GM10248 (cell line): ENCODE results near the gene AK9.

Experiments
- CTCF ChIA-PET: fragments of 300-600 bp; sonication (Branson Sonifier 250); formaldehyde crosslinking; extraction: SDS; loops from one replicate; lab custom pipeline; 2021; ENCODE audit warnings: antibody characterized with exemption; lab: Yijun Ruan, JAX
- POLR2A ChIA-PET: fragments of 350-650 bp; sonication (Branson Sonifier 250); formaldehyde crosslinking; extraction: SDS; loops from one replicate; lab custom pipeline; 2020; ENCODE audit warnings: antibody characterized with exemption; lab: Yijun Ruan, JAX
- DNase-seq: peaks from one replicate; pipeline ENCODE4 v3.0.0; 2012; ENCODE audit errors: extremely low spot score
- TF ChIP-seq, protein P1 (sequence below): IDR thresholded peaks from 2 replicates; pipeline ENCODE4 v1.5.1; 2012; ENCODE audit warnings: mild to moderate bottlenecking, low read depth; ENCODE audit errors: extremely low read depth, missing control alignments, control extremely low read depth

Gene AK9

DNA sequence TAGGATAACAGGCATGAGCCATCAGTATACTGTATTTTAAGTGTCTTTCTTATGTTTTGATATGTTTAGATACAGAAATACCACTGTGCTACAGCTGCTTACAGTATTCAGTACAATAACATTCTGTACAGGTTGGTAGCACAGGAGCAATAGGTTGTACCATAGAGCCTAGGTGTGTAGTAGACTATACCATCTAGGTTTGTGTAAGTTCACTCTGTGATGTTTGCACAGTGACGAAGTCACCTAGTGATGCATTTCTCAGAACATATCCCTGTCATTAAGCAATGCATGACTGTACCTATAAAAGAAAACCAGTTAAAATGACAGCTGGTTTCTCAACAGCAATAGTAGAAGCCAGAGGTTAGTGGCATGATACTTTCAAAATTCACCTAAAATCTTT is 204.9 kb downstream of the AK9 start:
- ChIA-PET POLR2A (no interaction called here), CTCF (interaction anchor here (1.8 kb wide), 1 partner anchor 44 kb away, joined by 6 read pairs; no protein-coding TSS in a partner anchor)
- TF ChIP-seq, protein P1, sequence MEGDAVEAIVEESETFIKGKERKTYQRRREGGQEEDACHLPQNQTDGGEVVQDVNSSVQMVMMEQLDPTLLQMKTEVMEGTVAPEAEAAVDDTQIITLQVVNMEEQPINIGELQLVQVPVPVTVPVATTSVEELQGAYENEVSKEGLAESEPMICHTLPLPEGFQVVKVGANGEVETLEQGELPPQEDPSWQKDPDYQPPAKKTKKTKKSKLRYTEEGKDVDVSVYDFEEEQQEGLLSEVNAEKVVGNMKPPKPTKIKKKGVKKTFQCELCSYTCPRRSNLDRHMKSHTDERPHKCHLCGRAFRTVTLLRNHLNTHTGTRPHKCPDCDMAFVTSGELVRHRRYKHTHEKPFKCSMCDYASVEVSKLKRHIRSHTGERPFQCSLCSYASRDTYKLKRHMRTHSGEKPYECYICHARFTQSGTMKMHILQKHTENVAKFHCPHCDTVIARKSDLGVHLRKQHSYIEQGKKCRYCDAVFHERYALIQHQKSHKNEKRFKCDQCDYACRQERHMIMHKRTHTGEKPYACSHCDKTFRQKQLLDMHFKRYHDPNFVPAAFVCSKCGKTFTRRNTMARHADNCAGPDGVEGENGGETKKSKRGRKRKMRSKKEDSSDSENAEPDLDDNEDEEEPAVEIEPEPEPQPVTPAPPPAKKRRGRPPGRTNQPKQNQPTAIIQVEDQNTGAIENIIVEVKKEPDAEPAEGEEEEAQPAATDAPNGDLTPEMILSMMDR: no peak
- no peak for DNase-seq

DNA sequence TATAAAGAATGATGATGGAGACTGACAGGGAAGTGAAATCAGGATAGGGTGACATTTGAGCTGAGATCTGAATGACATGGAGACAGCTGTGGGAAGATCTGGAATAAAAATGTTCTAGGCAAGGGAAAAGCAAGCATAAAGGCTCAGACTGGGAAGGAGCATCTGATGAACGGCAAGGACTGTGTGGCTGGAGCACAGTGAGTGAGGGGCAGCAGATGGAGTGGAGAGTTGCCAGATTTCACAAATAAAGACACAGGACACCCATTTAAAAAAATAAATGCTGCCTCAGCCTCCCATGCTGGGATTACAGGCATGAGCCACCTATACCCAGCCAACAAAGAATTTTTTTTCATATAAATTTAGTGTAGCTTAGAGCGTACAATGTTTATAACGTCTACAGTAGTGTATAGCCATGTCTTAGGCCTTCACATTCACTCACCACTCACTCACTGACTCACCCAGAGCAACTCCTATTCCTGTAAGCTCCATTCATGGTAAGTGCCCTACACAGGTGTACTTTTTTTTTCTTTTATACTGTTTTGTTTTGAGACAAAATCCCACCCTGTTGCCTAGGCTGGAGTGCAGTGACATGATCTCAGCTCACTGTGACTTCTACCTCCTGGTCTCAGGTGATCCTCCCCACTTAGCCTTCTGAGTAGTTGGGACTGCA is 205.6 kb downstream of the AK9 start:
- TF ChIP-seq, protein P1: no peak
- DNase-seq: no peak
- POLR2A ChIA-PET: no interaction called here
- CTCF ChIA-PET: interaction anchor here (1.2 to 1.8 kb wide), 2 partner anchors 44 to 554 kb away, joined by 3 to 6 read pairs; no protein-coding TSS in a partner anchor

DNA sequence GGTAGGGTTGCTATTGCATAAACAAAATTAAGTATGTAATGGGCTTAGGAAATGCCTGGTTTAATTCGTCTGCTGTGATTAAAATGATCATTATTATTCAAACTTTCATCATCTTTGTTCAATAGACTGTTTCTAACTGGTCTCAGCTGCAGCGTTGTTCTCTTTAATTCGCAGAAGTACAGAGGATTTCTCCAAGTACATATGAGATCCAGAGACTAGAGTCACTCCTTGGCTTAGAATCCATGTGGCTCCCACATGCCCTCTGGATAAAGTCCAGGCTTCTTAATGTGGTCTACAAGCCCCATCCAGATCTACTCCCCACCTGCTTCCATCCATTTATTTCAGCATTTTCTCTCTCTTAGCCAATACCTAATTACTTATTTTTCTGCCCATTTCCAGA is 206.9 kb downstream of the AK9 start:
- ChIA-PET CTCF (interaction anchor here (1.5 kb wide), 1 partner anchor 21 kb away, joined by 3 read pairs; no protein-coding TSS in a partner anchor), POLR2A (no interaction called here)
- DNase-seq: no peak
- TF ChIP-seq, protein P1: no peak

DNA sequence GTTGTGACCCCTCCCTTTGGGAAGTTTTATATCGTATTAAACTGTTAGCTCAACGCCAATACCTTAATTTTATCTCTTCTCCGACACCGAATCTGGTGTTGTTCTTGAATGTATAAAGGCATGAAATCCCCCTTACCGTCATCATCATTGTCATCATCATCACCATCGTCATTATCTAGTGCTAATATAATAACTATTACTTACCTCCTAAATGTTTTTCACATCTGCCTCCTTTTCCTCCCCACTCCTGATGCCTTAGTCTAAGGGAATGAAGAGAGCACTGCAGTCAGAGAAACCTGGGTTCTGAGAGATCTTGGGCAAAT is 207.3 kb downstream of the AK9 start:
- ChIA-PET POLR2A (no interaction called here), CTCF (interaction anchor here (1.5 kb wide), 1 partner anchor 21 kb away, joined by 3 read pairs; no protein-coding TSS in a partner anchor)
- no peak for DNase-seq
- TF ChIP-seq, protein P1: no peak

DNA sequence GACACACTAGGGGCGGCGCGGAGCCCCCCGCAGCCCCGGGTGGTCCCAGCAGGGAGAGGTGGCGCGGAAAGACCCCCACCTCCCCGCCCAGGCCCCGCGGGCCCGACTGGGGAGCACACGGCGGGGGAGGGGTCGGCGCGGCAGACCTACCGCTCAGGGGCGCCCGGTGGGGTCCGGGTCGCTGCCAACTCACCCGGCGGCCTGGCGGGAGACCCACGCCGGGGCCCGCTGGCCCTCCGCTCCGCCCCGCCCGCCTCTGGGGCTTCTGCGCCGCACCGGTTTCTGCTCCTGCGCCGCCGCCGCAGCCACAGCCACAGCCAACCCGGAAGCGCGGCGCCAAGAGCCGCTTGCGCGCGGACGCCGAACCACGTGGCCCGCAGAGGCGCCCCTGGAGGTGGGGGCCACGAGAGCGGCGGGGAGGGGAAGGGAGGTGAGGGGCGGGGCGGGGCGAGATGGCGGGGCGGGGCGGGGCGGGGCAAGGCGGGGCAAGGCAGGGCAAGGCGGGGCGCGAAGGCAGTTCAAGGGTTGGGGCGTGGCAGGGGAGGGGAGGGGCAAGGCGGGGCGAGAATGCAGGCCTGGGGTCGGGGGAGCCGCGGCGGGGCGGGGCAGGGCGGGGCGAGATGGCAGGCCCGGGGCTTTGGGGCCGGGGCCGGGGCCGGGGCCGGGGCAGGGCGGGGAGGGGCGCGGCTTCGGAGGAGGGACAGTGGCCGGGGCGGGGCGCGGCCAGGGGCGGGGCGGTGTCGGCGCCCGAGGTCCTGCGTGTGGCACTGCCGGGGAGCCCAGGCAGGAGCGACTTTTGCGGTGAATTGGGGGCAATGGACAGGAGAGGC is 207.9 kb downstream of the AK9 start, which contains the start of gene ZBTB24:
TSS of gene ZBTB24 (minus strand) at position 315 of the 830 bp plus-strand sequence. CDS start 1,193 bp downstream, outside the sequence.
- ChIA-PET CTCF (interaction anchor here (1.0 to 1.5 kb wide), 4 partner anchors 13 to 556 kb away, joined by 3 to 4 read pairs (median 3); no protein-coding TSS in a partner anchor), POLR2A (interaction anchor here (0.9 kb wide), 1 partner anchor 100 kb away, joined by 3 read pairs; the partner anchor contains the start of gene CD164)
- TF ChIP-seq, protein P1: no peak
- DNase-seq: peak; percentile 94

DNA sequence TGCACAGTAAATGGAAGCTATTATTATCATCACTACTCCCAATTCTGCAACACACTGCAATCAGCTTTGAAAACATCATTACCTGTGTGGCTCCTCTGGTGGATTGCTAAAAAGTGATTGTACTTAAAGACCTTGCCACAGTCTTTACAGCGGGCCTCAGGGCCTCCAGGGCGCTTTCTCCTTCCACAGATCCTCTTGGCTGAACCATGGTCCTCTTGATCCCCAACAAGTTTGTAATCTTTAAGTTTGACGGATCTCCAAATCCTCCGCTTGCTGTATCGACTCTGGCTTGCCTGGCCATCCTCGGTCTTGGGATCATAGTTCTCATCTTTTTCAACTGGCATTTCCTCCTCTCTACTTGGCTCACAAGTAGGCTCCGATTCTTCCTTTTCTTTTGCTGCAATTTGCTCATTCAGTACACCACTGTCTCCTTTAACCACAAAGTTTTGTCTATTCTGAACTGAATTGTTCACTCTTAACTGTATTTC is 210.0 kb downstream of the AK9 start:
- ChIA-PET POLR2A (interaction anchor here (0.6 kb wide), 1 partner anchor 910 kb away, joined by 5 read pairs; no protein-coding TSS in a partner anchor), CTCF (interaction anchor here (0.6 to 2.0 kb wide), 6 partner anchors 17 to 559 kb away, joined by 3 to 6 read pairs (median 3); partner anchors contain the start of genes MICAL1, PPIL6 and SMPD2)

More for the DNA sequence above, 210.0 kb downstream of the AK9 start:
- TF ChIP-seq, protein P1: no peak
- no peak for DNase-seq
